GM12878 (cell line): ENCODE measurements around the gene CNN2. TPM values are rescaled to one million over a fixed set of nuclear protein-coding genes. Genes with fewer than 3 reads are reported as not detected.

Source experiments
- ASH2L ChIP-seq: fragments of 300-600, 200-600 bp; sonication (generic); IDR thresholded peaks from 2 replicates; pipeline ENCODE4 v1.6.1; 2017; ENCODE audit warnings: low read depth, mild to moderate bottlenecking, borderline replicate concordance
- BHLHE40 ChIP-seq, 2 experiments: fragments of 450-650 bp in 1 of 2; IDR thresholded peaks; 2 replicates each; pipeline ENCODE4 v1.6.1; 2011 to 2017; ENCODE audit warnings: low read depth in 2 of 2, borderline replicate concordance in 1 of 2, improper control_type of control experiment in 1 of 2, low read length in 1 of 2, mild to moderate bottlenecking in 1 of 2
- CHD4 ChIP-seq: fragments of 200-600 bp; sonication (generic); IDR thresholded peaks from 2 replicates; pipeline ENCODE4 v1.6.1; 2016; ENCODE audit warnings: mild to moderate bottlenecking
- CREB1 ChIP-seq: IDR thresholded peaks from 2 replicates; pipeline ENCODE4 v1.6.1; 2012; ENCODE audit warnings: low read depth, mild to moderate bottlenecking, inconsistent platforms
- CREM ChIP-seq: IDR thresholded peaks from 2 replicates; pipeline ENCODE4 v1.6.1; 2014; ENCODE audit warnings: antibody characterized with exemption, low read depth
- IKZF2 ChIP-seq, 2 experiments: fragments of 450-650 bp; IDR thresholded peaks; 2 replicates each; pipeline ENCODE4 v1.6.1; 2017; ENCODE audit warnings: mild to moderate bottlenecking in 2 of 2, moderate library complexity in 2 of 2
- KDM1A ChIP-seq: fragments of 200-600 bp; sonication (generic); IDR thresholded peaks from 2 replicates; pipeline ENCODE4 v1.6.1; 2016; ENCODE audit warnings: borderline replicate concordance
- LARP7 ChIP-seq: fragments of 450-650 bp; IDR thresholded peaks from 2 replicates; pipeline ENCODE4 v1.6.1; 2017; ENCODE audit warnings: mild to moderate bottlenecking
- MXI1 ChIP-seq: fragments of 150-350 bp; IDR thresholded peaks from 2 replicates; pipeline ENCODE4 v1.6.1; 2011; ENCODE audit warnings: low read depth, mild to moderate bottlenecking, inconsistent platforms, low read length, improper control_type of control experiment
- NR2C1 ChIP-seq: fragments of 450-650 bp; IDR thresholded peaks from 2 replicates; pipeline ENCODE4 v1.6.1; 2017; ENCODE audit warnings: antibody characterized with exemption, mild to moderate bottlenecking, moderate library complexity
- PAX5 ChIP-seq: IDR thresholded peaks from 2 replicates; pipeline ENCODE4 v1.6.1; 2011; ENCODE audit warnings: low read depth, low read length, borderline replicate concordance
- SIN3A ChIP-seq: IDR thresholded peaks from 2 replicates; pipeline ENCODE4 v1.6.1; 2012; ENCODE audit warnings: low read depth, low read length, improper control_type of control experiment
- SMAD1 ChIP-seq: fragments of 450-650 bp; IDR thresholded peaks from 2 replicates; pipeline ENCODE4 v1.6.1; 2018; ENCODE audit warnings: mild to moderate bottlenecking, low read depth; ENCODE audit not compliant: partially characterized antibody
- SPI1 ChIP-seq: IDR thresholded peaks from 2 replicates; pipeline ENCODE4 v1.6.1; 2011; ENCODE audit warnings: low read depth, mild to moderate bottlenecking, low read length, moderate library complexity, borderline replicate concordance; ENCODE audit not compliant: insufficient read depth
- SREBF1 ChIP-seq: IDR thresholded peaks from 2 replicates; pipeline ENCODE4 v1.6.1; 2012; ENCODE audit warnings: mild to moderate bottlenecking, low read length
- TAF1 ChIP-seq: IDR thresholded peaks from 2 replicates; pipeline ENCODE4 v1.6.1; 2011; ENCODE audit warnings: mild to moderate bottlenecking, low read depth, low read length, borderline replicate concordance
- TARDBP ChIP-seq: IDR thresholded peaks from 2 replicates; pipeline ENCODE4 v1.6.1; 2016; ENCODE audit warnings: borderline replicate concordance
- TBL1XR1 ChIP-seq: IDR thresholded peaks from 2 replicates; pipeline ENCODE4 v1.6.1; 2012; ENCODE audit warnings: low read depth, low read length, improper control_type of control experiment
- polyA plus RNA-seq, 11 experiments: library from polyadenylated mRNA; depleted of rRNA in 4 of 11; unstranded in 6 of 11; stranded (reverse) in 5 of 11; fragments of >200 nt; fragmentation: Nextera tagmentation in 4 of 11; fragmentation: Illumina TruSeq in 1 of 11; extraction: Ambion mirVana in 4 of 11; extraction: Trizol in 1 of 11; gene quantifications; 1 replicate in 1 of 11; 2 replicates in 10 of 11; pipeline versions ENCODE4 v1.2.1 to v1.2.3, GENCODE V29; 2011 to 2016; ENCODE audit warnings: inconsistent platforms in 2 of 11, missing spikeins in 2 of 11, low read depth in 1 of 11
- total RNA-seq, 4 experiments: library from RNA; depleted of rRNA in 3 of 4; stranded (reverse); fragments of >200 nt in 3 of 4; fragmentation: Illumina TruSeq in 1 of 4; extraction: Trizol in 1 of 4; gene quantifications; 2 replicates each; pipeline versions ENCODE4 v1.2.1 to v1.2.3, GENCODE V29; 2013 to 2021
- TF ChIP-seq, protein P1 (sequence below): fragments of 450-650 bp; IDR thresholded peaks from 2 replicates; pipeline ENCODE4 v1.6.1; 2017; ENCODE audit warnings: mild to moderate bottlenecking, low read depth, inconsistent platforms; ENCODE audit not compliant: poor library complexity, severe bottlenecking
- TF ChIP-seq, protein P2 (sequence below): IDR thresholded peaks from 2 replicates; pipeline ENCODE4 v1.6.1; 2012; ENCODE audit warnings: mild to moderate bottlenecking, low read depth, low read length
- TF ChIP-seq, protein P3 (sequence below): fragments of 150-350 bp; IDR thresholded peaks from 2 replicates; pipeline ENCODE4 v1.6.1; 2014; ENCODE audit warnings: mild to moderate bottlenecking, low read depth, low read length
- TF ChIP-seq, protein P4 (sequence below): IDR thresholded peaks from 2 replicates; pipeline ENCODE4 v1.6.1; 2012; ENCODE audit warnings: low read depth, low read length, improper control_type of control experiment

Gene CNN2
- total and polyA plus RNA-seq, 10 of the 15 experiments (the other 5 are each of a cell fraction or from before 2014, with no cell fraction given) = 34.7 to 311 (median 172) TPM

DNA sequence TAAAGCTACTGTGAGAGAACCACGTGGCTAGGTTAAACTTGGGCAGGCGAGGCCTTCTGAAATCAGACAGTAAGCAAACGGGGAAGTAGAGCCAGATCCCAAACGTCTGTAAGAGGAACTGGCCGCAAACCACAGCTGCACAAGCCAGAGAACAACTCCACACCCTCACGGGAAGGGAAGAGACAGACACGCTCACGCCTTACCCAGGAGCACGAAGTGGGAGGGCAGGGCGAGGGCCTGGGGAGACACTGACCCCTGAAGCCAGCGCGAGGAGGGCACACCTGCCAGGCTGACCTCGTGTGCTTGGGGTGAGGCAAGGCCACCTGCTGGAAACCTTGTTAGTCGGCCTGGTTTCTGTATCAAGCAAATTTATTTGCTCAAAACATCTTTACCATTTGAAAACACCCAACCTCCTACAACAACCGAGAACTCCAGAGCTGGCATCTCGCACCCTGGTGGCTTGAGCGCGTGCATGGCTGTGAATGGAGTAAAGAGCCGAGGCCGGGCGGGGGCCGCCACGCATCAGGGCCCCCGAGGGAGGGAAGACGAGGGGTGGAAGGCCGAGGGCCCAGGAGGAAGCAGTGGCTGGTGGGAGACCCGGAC, 61.5 kb downstream of the CNN2 start (continued):
- TF ChIP-seq SIN3A (no peak), NR2C1 (no peak), TBL1XR1 (no peak), CHD4 (no peak), PAX5 (peak; percentile 33; the same call in 1 of the 2 replicates), SREBF1 (no peak), ASH2L (no peak), LARP7 (no peak), MXI1 (0 out of 2 replicates have a peak, but pooled peaks have one; percentile 16), BHLHE40 (IDR thresholded peaks at IDR 0.05; ENCODE audit: borderline replicate concordance in 1 of 2, low read depth in 2 of 2, low read length in 1 of 2) (peak; percentile 69 to 76; a peak in 3 of 4 replicates), IKZF2 (IDR thresholded peaks at IDR 0.05) (peak; percentile 60 to 65; a peak in 2 of 4 replicates), SPI1 (peak; percentile 45; the same call in 1 of the 2 replicates), KDM1A (no peak), TAF1 (no peak), TARDBP (no peak), SMAD1 (peak; percentile 12), CREM (0 out of 2 replicates have a peak, but pooled peaks have one; percentile 9), CREB1 (peak; percentile 7; the same call in 1 of the 2 replicates)
- TF ChIP-seq, protein P1, sequence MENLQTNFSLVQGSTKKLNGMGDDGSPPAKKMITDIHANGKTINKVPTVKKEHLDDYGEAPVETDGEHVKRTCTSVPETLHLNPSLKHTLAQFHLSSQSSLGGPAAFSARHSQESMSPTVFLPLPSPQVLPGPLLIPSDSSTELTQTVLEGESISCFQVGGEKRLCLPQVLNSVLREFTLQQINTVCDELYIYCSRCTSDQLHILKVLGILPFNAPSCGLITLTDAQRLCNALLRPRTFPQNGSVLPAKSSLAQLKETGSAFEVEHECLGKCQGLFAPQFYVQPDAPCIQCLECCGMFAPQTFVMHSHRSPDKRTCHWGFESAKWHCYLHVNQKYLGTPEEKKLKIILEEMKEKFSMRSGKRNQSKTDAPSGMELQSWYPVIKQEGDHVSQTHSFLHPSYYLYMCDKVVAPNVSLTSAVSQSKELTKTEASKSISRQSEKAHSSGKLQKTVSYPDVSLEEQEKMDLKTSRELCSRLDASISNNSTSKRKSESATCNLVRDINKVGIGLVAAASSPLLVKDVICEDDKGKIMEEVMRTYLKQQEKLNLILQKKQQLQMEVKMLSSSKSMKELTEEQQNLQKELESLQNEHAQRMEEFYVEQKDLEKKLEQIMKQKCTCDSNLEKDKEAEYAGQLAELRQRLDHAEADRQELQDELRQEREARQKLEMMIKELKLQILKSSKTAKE = no peak
- TF ChIP-seq, protein P2, sequence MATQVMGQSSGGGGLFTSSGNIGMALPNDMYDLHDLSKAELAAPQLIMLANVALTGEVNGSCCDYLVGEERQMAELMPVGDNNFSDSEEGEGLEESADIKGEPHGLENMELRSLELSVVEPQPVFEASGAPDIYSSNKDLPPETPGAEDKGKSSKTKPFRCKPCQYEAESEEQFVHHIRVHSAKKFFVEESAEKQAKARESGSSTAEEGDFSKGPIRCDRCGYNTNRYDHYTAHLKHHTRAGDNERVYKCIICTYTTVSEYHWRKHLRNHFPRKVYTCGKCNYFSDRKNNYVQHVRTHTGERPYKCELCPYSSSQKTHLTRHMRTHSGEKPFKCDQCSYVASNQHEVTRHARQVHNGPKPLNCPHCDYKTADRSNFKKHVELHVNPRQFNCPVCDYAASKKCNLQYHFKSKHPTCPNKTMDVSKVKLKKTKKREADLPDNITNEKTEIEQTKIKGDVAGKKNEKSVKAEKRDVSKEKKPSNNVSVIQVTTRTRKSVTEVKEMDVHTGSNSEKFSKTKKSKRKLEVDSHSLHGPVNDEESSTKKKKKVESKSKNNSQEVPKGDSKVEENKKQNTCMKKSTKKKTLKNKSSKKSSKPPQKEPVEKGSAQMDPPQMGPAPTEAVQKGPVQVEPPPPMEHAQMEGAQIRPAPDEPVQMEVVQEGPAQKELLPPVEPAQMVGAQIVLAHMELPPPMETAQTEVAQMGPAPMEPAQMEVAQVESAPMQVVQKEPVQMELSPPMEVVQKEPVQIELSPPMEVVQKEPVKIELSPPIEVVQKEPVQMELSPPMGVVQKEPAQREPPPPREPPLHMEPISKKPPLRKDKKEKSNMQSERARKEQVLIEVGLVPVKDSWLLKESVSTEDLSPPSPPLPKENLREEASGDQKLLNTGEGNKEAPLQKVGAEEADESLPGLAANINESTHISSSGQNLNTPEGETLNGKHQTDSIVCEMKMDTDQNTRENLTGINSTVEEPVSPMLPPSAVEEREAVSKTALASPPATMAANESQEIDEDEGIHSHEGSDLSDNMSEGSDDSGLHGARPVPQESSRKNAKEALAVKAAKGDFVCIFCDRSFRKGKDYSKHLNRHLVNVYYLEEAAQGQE = no peak
- TF ChIP-seq, protein P3, sequence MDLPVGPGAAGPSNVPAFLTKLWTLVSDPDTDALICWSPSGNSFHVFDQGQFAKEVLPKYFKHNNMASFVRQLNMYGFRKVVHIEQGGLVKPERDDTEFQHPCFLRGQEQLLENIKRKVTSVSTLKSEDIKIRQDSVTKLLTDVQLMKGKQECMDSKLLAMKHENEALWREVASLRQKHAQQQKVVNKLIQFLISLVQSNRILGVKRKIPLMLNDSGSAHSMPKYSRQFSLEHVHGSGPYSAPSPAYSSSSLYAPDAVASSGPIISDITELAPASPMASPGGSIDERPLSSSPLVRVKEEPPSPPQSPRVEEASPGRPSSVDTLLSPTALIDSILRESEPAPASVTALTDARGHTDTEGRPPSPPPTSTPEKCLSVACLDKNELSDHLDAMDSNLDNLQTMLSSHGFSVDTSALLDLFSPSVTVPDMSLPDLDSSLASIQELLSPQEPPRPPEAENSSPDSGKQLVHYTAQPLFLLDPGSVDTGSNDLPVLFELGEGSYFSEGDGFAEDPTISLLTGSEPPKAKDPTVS = no peak
- TF ChIP-seq, protein P4, sequence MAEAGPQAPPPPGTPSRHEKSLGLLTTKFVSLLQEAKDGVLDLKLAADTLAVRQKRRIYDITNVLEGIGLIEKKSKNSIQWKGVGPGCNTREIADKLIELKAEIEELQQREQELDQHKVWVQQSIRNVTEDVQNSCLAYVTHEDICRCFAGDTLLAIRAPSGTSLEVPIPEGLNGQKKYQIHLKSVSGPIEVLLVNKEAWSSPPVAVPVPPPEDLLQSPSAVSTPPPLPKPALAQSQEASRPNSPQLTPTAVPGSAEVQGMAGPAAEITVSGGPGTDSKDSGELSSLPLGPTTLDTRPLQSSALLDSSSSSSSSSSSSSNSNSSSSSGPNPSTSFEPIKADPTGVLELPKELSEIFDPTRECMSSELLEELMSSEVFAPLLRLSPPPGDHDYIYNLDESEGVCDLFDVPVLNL = no peak
